CD4-positive, alpha-beta T cell treated with Interleukin-21 for 1 hour (primary cell): Measurements from ENCODE around the gene ACAA2.

Experiments used
- DNase-seq: peaks from one replicate; pipeline ENCODE4 v3.0.0-alpha.2; 2020

The ACAA2 gene

GRCh38 chr18:49762191-49763077, 50.9 kb downstream of the ACAA2 start:
- DNase-seq: no peak

GRCh38 chr18:49761771-49762170, 51.6 kb downstream of the ACAA2 start:
- no peak for DNase-seq

- no peak for DNase-seq
These were observed 55.1 kb downstream of the ACAA2 start for GRCh38 chr18:49758263-49758610.

GRCh38 chr18:49757513-49758262, 55.6 kb downstream of the ACAA2 start:
- DNase-seq: no peak

- no peak for DNase-seq
These were observed 56.5 kb downstream of the ACAA2 start for GRCh38 chr18:49756671-49757362.

- no peak for DNase-seq
These were observed 57.2 kb downstream of the ACAA2 start for GRCh38 chr18:49756135-49756534.

- no peak for DNase-seq
These were observed 57.8 kb downstream of the ACAA2 start for GRCh38 chr18:49755489-49755888.

GRCh38 chr18:49754866-49755265, 58.5 kb downstream of the ACAA2 start:
- DNase-seq: no peak

GRCh38 chr18:49753643-49754042, 59.7 kb downstream of the ACAA2 start:
- DNase-seq: no peak

- DNase-seq: no peak
These were observed 61.3 kb downstream of the ACAA2 start for GRCh38 chr18:49752095-49752457.

GRCh38 chr18:49751427-49752094, 61.8 kb downstream of the ACAA2 start:
- peak; percentile 83 for DNase-seq

GRCh38 chr18:49749563-49749962, 63.8 kb downstream of the ACAA2 start:
- DNase-seq: no peak

- DNase-seq: no peak
These were observed 65.5 kb downstream of the ACAA2 start for GRCh38 chr18:49747876-49748275.

- DNase-seq: no peak
These were observed 68.0 kb downstream of the ACAA2 start for GRCh38 chr18:49745045-49746014.

- DNase-seq: no peak
These were observed 68.8 kb downstream of the ACAA2 start for GRCh38 chr18:49744376-49745008.

GRCh38 chr18:49743117-49743567, 70.2 kb downstream of the ACAA2 start:
- no peak for DNase-seq

- DNase-seq: no peak
These were observed 70.8 kb downstream of the ACAA2 start for GRCh38 chr18:49742316-49743116.

GRCh38 chr18:49739275-49739674, 74.1 kb downstream of the ACAA2 start:
- DNase-seq: no peak

GRCh38 chr18:49738721-49739120, 74.6 kb downstream of the ACAA2 start:
- no peak for DNase-seq

GRCh38 chr18:49734836-49735235, 78.5 kb downstream of the ACAA2 start:
- no peak for DNase-seq
